ENCODE measurements around the gene SYNDIG1.

GRCh38 chr20:24690408-24690807 lies 221.0 kb downstream of the SYNDIG1 start:
- no peak for TF ChIP-seq CTCF (IDR thresholded peaks at IDR 0.05)
- no peak for TF ChIP-seq POLR2A (IDR thresholded peaks at IDR 0.05)

All from uterus (tissue), 2 donors.